Measurements from ENCODE around the gene KCNQ5.

DNA sequence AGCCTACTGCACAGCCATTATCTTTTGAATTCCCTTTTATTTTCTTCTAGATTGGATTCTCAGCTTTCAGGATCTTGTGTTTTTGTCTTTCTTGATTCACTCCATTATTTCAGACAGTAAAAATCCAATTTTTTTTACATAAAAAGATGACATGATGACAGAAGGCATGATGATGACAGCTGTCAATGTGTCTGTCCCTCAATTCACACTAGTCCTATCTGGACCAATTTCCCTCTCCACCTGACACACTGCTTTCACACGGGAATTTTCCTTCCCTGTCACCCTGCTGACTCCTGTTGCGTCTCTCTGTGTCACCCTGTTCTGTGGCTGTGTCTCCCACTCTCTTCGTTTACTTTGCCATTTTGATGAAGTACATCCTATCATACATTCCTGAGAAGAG, 529.9 kb downstream of the KCNQ5 start:
- TF ChIP-seq EZH2phosphoT487 (conservative IDR thresholded peaks at IDR 0.05; ENCODE audit: low read length) = no peak
- TF ChIP-seq, protein P1, sequence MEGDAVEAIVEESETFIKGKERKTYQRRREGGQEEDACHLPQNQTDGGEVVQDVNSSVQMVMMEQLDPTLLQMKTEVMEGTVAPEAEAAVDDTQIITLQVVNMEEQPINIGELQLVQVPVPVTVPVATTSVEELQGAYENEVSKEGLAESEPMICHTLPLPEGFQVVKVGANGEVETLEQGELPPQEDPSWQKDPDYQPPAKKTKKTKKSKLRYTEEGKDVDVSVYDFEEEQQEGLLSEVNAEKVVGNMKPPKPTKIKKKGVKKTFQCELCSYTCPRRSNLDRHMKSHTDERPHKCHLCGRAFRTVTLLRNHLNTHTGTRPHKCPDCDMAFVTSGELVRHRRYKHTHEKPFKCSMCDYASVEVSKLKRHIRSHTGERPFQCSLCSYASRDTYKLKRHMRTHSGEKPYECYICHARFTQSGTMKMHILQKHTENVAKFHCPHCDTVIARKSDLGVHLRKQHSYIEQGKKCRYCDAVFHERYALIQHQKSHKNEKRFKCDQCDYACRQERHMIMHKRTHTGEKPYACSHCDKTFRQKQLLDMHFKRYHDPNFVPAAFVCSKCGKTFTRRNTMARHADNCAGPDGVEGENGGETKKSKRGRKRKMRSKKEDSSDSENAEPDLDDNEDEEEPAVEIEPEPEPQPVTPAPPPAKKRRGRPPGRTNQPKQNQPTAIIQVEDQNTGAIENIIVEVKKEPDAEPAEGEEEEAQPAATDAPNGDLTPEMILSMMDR (IDR thresholded peaks at IDR 0.05; ENCODE audit: insufficient read depth, low read length, poor library complexity, severe bottlenecking) = no peak

Measured in SU-DHL-6 (cell line).